Hematopoietic multipotent progenitor cell treated with erythropoietin and hydrocortisone succinate and interleukin-3 and kit ligand, for 17 days (in vitro differentiated cells): ENCODE measurements around the gene SNX8.
"Not testable (repeated sequence)": the region's sequence is repeated elsewhere in the genome, so short reads cannot be mapped to it uniquely, and the experiment has no call there.

ENCODE experiments used
- DNase-seq: peaks from one replicate; pipeline ENCODE4 v3.0.0-alpha.2; 2015; ENCODE audit warnings: low spot score

SNX8 gene, protein sequence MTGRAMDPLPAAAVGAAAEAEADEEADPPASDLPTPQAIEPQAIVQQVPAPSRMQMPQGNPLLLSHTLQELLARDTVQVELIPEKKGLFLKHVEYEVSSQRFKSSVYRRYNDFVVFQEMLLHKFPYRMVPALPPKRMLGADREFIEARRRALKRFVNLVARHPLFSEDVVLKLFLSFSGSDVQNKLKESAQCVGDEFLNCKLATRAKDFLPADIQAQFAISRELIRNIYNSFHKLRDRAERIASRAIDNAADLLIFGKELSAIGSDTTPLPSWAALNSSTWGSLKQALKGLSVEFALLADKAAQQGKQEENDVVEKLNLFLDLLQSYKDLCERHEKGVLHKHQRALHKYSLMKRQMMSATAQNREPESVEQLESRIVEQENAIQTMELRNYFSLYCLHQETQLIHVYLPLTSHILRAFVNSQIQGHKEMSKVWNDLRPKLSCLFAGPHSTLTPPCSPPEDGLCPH

DNA sequence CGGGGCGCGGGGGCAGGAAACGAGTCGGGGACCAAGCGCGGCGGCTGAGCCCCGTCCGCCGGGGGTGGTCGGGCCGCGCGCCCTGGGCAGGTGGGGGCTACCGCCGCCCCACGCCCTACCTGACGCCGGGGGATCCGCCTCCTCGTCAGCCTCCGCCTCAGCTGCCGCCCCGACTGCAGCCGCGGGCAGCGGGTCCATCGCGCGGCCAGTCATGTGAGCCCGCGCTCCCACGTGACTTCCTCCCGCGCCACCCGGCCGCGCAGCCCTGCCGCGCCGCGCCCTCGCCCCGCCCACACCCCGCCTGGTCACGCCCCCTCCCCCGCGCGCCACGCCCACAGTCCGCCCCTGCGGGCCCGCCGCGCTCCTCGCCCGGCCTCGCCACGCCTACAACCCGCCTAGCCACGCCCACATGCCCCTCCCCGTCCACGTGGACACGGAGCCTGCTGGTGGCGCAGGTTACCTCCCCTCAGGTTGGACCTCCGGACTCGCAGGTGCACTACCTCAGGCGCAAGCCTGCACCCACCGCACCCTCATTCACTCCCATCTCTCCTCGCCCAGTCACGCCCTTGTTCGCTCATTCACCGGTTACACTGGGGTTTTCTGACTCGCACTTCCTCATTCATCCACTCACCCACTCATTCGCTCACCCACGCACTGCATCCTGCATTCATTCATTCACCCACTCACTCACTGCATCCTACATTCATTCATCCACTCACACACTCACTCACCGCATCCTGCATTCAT lies at the start of gene SNX8:
Gene SNX8 (minus strand): TSS at position 233 of the 747 bp plus-strand sequence. CDS start 20 bp downstream, at position 213.
- DNase-seq = peak; percentile 93

DNA sequence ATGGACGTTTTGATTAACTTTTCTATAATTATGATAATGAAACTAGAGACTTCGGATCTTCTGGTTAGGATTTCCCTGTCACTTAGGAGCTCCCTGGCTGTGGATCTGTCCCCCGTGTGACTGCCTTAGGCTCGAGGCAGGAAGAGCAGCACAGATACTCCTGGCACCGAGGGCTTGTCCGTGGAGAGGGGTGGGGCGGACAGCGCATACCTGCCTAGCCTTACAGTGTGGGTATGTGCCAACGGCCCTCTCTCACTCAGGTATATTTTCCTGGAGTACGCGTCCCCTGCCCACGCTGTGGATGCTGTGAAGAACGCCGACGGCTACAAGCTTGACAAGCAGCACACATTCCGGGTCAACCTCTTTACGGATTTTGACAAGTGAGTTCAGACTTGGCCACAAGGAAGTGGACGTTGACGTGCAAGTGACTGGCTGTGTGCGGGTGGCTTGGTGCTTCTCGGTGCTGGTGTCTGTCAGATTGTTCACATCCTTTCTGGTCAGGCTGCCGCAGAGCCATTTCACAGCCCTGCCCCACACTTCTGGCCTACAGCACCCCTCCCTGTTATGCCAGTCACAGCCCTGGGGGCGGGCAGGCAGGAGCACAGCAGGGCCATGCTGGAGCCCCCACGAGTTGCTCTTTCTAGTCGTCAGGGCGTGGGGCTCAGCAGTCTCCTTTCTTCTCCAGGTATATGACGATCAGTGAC lies 48.3 kb upstream of the SNX8 start:
- no peak for DNase-seq

DNA sequence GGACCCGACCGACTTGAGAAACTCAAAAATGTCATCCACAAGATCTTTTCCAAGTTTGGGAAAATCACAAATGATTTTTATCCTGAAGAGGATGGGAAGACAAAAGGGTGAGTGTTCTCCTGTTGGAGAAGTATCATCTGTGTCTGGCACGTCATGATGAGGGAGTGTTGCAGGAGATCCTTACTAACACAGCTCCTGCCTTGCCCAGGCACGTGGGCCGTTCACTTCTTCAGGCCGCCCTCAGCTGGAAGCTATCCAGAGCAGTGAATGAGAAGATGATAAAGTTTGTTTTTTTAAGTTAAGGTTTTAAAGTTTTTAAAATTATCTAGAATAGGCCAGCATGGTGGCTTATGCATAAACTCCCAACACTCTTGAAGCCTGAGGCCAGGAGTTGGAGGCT lies 46.6 kb upstream of the SNX8 start:
- DNase-seq = peak; percentile 73

DNA sequence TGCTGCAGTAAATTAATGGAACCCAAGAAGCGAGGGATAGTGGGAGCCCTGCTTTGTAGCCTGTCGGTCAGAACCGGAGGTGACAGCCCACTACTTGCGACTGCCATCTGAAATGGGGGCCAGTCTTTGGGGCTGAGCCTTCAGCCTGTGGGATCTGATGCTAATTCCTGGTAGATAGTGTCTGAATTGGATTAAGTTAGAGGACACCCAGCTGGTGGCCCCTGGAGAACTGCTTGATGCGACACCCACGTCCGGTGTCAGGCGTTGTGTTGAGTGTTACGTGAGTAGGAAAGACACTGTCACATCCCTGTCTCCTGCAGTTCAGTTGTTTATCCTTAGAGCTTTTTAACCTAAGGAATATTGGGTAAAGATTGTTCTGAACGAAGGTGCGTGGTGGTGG lies 45.4 kb upstream of the SNX8 start:
- DNase-seq = no peak

DNA sequence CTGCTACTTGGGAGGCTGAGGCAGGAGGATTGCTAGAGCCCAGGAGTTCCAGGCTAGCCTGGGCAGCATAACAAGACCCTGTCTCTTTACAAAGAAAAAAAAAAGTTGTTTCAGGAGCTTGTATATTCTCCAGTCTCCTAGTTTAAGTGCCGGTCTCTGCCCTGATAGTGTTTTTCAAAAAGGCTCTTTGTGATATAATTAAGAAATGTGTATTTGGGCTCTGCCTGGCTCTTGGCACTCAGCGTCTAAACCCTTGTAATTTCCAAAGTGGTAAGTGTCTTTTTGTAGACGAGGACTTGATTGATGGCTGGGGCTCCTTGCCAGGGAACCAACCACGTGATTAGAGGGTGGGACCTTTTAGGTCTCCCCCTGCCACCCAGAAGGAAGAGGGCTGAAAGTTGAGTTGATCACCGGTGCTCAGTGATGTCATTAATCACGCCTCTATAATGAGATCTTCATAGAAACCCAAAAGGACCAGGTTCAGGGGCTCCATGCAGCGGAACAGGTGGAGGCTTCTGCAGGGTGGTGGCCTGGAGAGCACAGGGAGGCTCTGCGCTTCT lies 44.8 kb upstream of the SNX8 start:
- DNase-seq = peak; percentile 29

DNA sequence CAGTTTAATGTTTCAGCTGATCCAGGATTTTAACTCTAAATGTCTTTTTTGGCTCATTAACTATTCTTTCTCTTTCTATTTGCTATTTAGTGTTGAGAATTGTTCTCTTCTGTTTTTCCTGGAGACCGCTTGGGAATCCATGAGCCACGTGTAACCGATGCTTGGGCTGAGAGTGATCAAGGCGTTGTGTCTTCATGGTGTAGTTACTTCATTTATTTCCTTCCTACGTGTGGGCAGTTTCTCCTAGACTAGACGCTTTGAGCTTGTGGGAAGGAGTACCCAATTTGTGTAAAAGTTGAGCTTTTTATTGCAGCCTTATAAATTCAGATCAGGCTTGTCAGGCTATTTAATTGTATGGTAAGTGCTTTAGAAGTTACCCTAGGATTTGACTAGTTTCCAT lies 43.3 kb upstream of the SNX8 start:
- no peak for DNase-seq

DNA sequence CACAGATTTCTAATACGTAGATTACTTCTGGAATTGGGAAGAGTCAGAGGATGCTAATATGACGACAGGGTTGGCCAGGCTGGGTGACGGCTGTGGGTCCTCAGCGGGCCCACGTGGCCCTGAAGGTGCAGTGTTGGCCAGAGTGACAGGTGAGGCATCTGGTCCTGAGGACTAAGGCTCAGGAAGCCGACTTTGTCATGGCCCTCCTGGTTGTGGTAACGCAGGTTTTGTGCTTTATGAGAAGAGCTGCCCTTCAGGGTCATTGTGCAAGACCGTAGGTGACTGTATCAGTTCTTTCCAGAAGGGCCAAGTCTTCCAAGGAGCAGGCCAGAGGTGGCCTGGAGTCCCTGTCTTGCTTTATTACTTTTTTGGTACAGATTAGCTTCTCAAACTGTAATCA lies 42.9 kb upstream of the SNX8 start:
- peak; percentile 7 for DNase-seq

DNA sequence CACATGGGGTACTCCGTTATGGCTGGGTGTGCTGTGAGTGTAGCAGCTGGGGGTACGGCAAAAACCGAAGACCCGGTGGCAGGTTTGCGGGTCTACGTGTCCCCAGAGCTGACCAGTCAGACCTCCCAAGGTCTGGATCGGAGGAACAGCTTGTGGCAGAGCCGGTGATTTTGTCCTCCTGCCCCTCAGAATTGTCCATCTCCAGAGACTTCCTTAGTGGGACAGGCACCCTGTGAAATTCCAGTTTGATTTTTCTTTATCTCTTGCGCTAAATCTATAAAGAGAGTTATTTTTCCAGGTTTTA lies 41.4 kb upstream of the SNX8 start:
- no peak for DNase-seq

DNA sequence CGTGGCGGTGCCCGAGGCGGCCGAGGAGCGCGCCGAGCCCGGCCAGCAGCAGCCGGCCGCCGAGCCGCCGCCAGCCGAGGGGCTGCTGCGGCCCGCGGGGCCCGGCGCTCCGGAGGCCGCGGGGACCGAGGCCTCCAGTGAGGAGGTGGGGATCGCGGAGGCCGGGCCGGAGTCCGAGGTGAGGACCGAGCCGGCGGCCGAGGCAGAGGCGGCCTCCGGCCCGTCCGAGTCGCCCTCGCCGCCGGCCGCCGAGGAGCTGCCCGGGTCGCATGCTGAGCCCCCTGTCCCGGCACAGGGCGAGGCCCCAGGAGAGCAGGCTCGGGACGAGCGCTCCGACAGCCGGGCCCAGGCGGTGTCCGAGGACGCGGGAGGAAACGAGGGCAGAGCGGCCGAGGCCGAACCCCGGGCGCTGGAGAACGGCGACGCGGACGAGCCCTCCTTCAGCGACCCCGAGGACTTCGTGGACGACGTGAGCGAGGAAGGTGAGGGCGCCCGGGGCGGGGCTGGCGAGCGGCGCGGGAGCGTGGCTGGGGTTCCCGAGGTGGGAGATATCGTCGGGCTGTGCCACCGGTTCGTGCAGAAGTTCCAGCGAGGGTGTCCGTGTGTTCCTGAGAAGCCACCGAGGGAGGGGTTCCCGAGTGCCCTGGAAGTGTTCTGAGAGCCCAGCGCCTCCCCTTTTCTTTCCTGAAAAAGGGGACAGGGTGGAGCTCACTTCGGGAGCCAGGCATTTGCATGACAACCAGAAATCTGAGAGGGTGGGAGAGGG lies 40.9 kb upstream of the SNX8 start:
- peak; percentile 27 for DNase-seq

DNA sequence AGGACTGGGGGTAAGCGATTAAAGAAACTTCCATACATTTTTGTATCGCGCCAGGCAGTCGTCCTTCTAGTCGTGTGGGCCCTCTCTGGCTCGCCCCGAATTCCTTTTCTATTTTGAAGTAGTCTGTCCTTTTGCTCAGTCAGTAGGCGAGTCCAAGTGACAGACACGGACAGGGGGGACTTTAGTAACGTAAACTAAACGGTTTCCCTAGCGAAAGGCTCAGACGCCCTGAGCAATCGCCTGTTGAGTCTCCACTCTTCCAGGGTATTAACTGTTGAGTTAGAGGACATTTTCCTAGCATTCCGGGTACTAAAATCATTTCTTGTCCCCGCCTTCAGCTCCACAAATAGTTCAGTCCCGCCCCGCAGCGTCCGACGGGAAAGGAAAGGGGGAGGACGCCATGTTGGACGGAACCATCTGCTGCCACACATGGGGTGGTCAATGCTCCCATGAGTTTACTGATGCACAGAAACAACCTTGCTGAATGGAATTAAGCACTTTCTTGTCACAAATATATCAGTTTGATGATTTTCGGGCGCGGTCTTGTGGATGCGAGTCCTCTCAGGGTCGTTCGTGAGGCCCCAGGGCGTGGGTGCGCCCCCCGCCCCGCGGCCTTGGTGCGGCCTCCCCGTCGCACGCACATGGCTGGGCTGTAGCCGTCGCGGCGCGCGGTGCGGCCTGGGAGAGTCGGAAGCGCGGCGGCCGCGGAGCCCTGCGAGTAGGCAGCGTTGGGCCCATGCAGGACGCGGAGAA lies 40.1 kb upstream of the SNX8 start, which contains the start of gene EIF3B:
Gene EIF3B (plus strand): TSS at position 642 of the 753 bp plus-strand sequence. CDS start 95 bp downstream, at position 737.
- DNase-seq = peak; percentile 98

DNA sequence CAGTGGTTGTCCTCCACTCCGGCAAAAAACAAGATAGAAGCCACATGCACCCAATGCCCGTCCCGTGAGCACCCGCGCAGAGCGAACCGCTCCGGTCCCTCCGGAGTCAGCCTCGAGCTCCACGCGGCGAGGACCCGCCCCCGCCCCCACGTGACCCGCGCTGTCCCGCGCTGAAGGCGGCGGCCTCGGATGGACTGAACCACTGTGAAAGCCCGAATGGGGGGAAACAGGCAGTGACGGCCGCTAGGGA lies 39.6 kb upstream of the SNX8 start:
- no peak for DNase-seq

DNA sequence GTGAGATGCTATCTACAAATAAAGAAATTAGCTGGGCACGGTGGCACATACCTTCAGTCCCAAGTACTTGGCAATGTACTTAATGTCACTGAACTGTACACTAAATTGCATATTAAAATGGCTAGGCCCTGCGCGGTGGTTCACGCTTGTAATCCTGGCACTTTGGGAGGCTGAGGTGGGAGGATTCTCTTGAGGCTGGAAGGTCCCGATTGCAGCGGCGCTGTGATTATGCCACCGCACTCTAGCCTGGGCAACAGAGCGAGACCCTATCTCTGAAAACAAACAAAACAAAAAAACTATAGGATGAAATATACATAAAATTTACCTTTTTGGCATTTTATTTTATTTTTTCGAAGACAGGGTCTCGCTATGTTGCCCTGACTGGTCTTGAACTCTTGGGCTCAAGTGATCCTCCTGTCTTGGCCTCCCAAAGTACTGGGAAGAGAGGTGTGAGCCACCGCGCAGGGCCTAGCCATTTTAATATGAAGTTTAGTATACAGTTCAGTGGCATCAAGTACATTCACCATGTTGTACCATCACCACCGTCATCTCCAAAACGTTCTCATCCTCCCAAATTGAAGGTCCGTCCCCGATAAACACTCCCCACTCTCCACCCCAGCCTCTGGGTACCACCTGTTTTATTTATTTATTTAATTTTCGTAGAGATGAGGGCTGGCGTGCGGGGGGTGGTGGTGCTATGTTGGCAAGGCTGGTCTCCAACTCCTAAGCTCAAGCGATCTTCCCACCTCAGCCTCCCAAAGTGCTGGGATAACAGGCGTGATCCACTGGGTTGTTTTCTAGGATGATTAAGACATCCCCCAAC lies 39.1 kb upstream of the SNX8 start:
- DNase-seq = no peak

DNA sequence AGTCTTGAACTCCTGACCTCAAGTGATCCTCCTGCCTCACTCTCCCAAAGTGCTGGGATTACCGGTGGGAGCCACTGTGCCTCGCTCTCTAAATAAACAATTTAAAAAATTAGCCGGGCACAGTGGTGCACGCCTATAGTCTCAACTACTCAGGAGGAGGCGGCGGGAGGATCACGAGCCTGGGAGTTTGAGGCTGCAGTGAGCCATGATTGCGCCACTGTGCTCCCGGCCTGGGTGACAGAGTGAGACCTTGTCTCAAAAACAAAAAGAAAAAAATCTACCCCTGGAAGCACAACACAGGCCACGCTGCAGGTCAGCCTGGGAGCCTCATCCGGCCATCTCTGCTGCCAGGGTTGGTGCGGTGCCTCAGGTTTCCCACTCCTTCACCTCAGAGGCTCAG lies 36.6 kb upstream of the SNX8 start:
- no peak for DNase-seq

DNA sequence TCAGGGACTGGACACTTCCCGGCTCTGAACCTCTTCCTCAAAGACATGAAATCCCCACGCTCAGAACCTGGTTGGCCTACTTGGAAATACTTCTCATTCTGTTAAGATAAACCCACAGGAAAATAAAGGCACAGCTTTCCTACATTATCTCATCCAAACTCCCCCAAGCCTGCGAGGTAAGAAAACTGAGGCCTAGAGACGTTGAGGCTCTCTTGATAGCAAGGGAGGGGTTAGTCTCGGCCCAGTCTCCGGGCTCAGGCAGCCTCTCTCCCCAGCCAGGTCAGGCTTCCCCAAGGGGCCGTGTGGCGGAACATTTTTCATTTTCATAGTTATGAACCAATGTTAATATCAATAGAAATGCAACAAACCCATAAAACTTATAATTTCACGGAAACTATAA lies 35.8 kb upstream of the SNX8 start:
- peak; percentile 7 for DNase-seq

DNA sequence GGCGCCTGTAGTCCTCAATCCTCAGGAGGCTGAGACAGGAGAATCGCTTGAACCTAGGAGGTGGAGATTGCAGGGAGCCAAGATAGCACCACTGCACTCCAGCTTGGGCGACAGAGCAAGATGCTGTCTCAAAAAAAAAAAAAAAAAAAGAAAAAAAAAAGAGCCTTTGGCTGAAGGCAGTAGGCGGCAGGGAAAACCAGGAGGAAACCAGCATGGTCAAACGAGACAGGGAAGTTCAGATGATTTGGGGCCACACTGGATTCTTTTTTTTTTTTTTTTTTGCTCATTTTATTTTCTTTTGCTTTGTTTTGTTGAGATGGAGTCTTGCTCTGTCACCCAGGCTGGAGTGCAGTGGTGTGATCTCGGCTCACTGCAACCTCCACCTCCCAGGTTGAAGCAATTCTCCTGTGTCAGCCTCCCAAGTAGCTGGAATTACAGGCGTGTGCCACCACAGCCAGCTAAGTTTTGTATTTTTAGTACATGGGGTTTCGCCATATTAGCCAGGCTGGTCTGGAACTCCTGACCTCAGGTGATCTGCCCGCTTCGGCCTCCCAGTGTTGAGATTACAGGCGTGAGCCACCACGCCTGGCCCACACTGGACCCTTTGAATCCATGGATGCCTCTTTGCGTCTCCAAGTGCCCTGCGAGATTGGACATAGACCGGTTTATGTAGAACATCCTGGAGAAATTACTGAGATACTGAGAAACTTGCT lies 33.3 kb upstream of the SNX8 start:
- not testable (repeated sequence) for DNase-seq

DNA sequence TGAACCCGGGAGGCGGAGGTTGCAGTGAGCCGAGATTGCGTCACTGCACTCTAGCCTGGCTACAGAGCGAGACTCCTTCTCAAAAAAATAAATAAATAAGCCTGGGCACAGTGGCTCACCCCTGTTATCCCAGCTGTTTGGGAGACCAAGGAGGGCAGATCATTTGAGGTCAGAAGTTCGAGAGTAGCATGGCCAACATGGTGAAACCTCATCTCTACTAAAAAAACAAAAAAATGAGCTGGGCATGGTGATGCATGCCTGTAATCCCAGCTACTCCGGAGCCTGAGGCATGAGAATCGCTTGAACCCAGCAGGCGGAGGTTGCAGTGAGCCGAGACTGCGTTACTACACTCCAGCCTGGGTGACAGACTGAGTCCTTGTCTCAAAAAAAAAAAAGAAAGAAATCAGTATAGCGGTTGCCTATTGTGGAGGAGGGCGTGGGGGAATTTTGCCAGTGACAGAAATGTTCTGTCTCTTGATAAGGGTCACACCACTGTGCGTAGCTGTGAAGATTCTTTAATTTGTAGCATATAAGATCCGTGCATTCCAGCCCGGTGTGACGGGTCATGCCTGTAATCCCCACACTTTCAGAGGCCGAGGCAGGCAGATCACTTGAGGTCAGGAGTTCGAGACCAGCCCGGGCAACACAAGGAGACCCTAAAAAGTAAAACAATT lies 22.5 kb upstream of the SNX8 start:
- no peak for DNase-seq

DNA sequence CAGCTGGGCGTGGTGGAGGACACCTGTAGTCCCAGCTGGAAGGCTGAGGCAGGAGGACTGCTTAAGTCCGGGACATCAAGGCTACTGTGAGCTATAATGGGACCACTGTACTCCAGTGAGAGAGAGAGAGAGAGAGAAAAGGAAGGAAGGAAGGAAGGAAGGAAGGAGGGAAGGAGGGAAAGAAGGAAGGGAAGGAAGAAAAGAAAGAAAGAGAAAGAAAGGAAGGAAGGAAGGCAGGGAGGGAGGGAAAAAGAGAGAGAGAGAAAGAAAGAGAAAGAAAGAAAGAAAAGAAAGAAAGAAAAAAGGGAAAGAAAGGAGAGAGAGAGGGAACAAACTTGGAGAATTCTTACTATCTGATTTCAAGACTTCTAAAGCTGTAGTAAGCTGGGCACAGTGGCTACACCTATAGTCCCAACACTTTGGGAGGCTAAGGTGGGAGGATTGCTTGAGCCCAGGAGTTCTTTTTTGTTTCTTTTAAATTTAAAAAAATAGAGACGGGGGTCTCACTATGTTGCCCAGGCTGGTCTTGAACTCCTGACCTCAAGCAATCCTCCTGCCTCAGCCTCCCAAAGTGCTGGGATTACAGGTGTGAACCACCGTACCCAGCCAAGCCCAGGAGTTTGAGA lies 18.5 kb upstream of the SNX8 start:
- not testable (repeated sequence) for DNase-seq

DNA sequence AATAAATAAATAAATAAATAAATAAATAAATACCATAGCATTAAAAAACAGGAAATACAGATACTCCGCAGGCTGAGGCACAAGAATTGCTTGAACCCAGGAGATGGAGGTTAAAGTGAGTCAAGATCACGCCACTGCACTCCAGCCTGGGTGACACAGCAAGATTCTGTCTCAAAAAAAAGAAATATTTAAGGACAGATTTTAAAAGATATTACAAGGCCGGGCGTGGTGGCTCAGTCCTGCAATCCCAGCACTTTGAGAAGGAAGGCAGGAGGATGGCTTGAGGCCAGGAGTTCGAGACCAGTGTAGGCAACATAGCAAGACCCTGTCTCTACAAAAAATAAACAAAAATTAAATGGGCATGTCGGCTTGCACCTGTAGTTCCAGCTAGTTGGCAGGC lies 17.5 kb upstream of the SNX8 start:
- DNase-seq = no peak

DNA sequence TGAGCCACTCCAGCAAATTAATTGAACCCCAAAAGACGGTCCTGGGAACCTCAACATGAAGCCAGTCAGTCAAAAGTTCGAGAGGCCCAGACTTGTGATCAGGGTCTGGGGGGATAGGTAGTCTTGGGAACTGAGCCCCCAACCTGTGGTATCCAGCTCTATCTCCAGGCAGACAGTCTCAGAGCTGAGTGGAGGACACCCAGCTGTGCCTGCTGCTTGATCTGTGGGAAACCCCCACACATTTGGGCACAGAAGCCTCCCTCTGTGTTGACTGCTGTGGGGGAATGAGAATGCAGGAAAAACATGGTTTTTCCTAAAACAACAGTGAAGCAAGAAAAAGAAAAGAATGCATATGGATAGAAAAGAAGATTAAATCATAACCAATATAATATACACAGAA lies 16.3 kb upstream of the SNX8 start:
- no peak for DNase-seq
